ENCODE results near the gene SHE.

SHE gene

GRCh38 chr1:154446292-154446691 lies 55.9 kb downstream of the SHE start:
- peak; percentile 79 to 83 for DNase-seq (ENCODE audit: low read depth in 2 of 2)

GRCh38 chr1:154445040-154445472 lies 57.2 kb downstream of the SHE start:
- peak in 1 of 2 experiments; percentile 17 for DNase-seq (ENCODE audit: low read depth in 2 of 2)

- DNase-seq (ENCODE audit: low read depth in 2 of 2): no peak
These were observed 58.8 kb downstream of the SHE start for GRCh38 chr1:154443274-154444013.

GRCh38 chr1:154442006-154442740 lies 60.0 kb downstream of the SHE start:
- no peak for DNase-seq (ENCODE audit: low read depth in 2 of 2)

GRCh38 chr1:154441241-154441888 lies 60.8 kb downstream of the SHE start:
- DNase-seq (ENCODE audit: low read depth in 2 of 2): no peak

- no peak for DNase-seq (ENCODE audit: low read depth in 2 of 2)
These were observed 62.0 kb downstream of the SHE start for GRCh38 chr1:154440036-154440804.

GRCh38 chr1:154436433-154436832 lies 65.8 kb downstream of the SHE start:
- no peak for DNase-seq (ENCODE audit: low read depth in 2 of 2)

- DNase-seq (ENCODE audit: low read depth in 2 of 2): no peak
These were observed 66.5 kb downstream of the SHE start for GRCh38 chr1:154435599-154436200.

- no peak for DNase-seq (ENCODE audit: low read depth in 2 of 2)
These were observed 67.7 kb downstream of the SHE start for GRCh38 chr1:154434346-154435085.

- DNase-seq (ENCODE audit: low read depth in 2 of 2): no peak
These were observed 68.9 kb downstream of the SHE start for GRCh38 chr1:154433161-154433764.

GRCh38 chr1:154431586-154432373 lies 70.4 kb downstream of the SHE start:
- DNase-seq (ENCODE audit: low read depth in 2 of 2): peak; percentile 69 to 70

- DNase-seq (ENCODE audit: low read depth in 2 of 2): no peak
These were observed 71.3 kb downstream of the SHE start for GRCh38 chr1:154430903-154431302.

- DNase-seq (ENCODE audit: low read depth in 2 of 2): no peak
These were observed 72.2 kb downstream of the SHE start for GRCh38 chr1:154429841-154430611.
